Astrocyte (in vitro differentiated cells and primary cell): ENCODE data around the gene ANAPC15. TPM values are rescaled to one million over a fixed set of nuclear protein-coding genes. Genes with fewer than 3 reads are reported as not detected.

Experiments
- DNase-seq: peaks from one replicate; pipeline ENCODE4 v3.0.0-alpha.2; 2010; ENCODE audit warnings: low read depth
- FAIRE-seq: peaks from 2 replicates; lab custom pipeline; 2011; peaks lifted over from hg19 to GRCh38; lab: Jason Lieb, UNC
- H2AFZ ChIP-seq: 2 replicates; pipeline ENCODE4 v1.6.0; 2012; ENCODE audit warnings: low read depth, low read length, inconsistent platforms
- H3K27ac ChIP-seq: 2 replicates; pipeline ENCODE4 v1.5.1; 2011; ENCODE audit warnings: low read depth, low read length, inconsistent platforms
- H3K27me3 ChIP-seq: 2 replicates; pipeline ENCODE4 v1.6.0; 2011; ENCODE audit warnings: low read length, inconsistent platforms; ENCODE audit not compliant: insufficient read depth
- H3K36me3 ChIP-seq: 2 replicates; pipeline ENCODE4 v1.5.1; 2011; ENCODE audit warnings: low read length, inconsistent platforms; ENCODE audit not compliant: insufficient read depth
- H3K4me1 ChIP-seq: 2 replicates; pipeline ENCODE4 v1.5.1; 2011; ENCODE audit warnings: low read length, inconsistent platforms; ENCODE audit not compliant: insufficient read depth
- H3K4me2 ChIP-seq: 2 replicates; pipeline ENCODE4 v1.6.0; 2012; ENCODE audit warnings: low read length, inconsistent platforms
- H3K4me3 ChIP-seq: 2 replicates; pipeline ENCODE4 v1.5.1; 2011; ENCODE audit warnings: low read depth, mild to moderate bottlenecking, low read length, inconsistent platforms; ENCODE audit not compliant: insufficient read depth
- H3K79me2 ChIP-seq: 2 replicates; pipeline ENCODE4 v1.6.0; 2012; ENCODE audit warnings: mild to moderate bottlenecking, low read length, inconsistent platforms; ENCODE audit not compliant: insufficient read depth
- H3K9ac ChIP-seq: 2 replicates; pipeline ENCODE4 v1.6.0; 2012; ENCODE audit warnings: mild to moderate bottlenecking, low read length, inconsistent platforms
- H3K9me3 ChIP-seq: 2 replicates; pipeline ENCODE4 v1.5.1; 2012; ENCODE audit warnings: low read depth, mild to moderate bottlenecking, low read length, inconsistent platforms; ENCODE audit not compliant: insufficient read depth
- H4K20me1 ChIP-seq: 2 replicates; pipeline ENCODE4 v1.6.0; 2012; ENCODE audit warnings: low read length, inconsistent platforms; ENCODE audit not compliant: insufficient read depth
- H3K27ac Mint-ChIP-seq: one replicate; pipeline ENCODE4 v1.8.0; 2021; ENCODE audit warnings: mild to moderate bottlenecking, mixed read lengths; ENCODE audit not compliant: unreplicated experiment
- H3K27me3 Mint-ChIP-seq: one replicate; pipeline ENCODE4 v1.8.0; 2021; ENCODE audit warnings: low read depth, mixed read lengths; ENCODE audit not compliant: unreplicated experiment
- H3K36me3 Mint-ChIP-seq: one replicate; pipeline ENCODE4 v1.8.0; 2021; ENCODE audit warnings: low read depth, mixed read lengths; ENCODE audit not compliant: unreplicated experiment
- H3K4me1 Mint-ChIP-seq: one replicate; pipeline ENCODE4 v1.8.0; 2021; ENCODE audit warnings: low read depth, mixed read lengths; ENCODE audit not compliant: unreplicated experiment
- H3K4me3 Mint-ChIP-seq: one replicate; pipeline ENCODE4 v1.8.0; 2021; ENCODE audit warnings: mild to moderate bottlenecking, moderate library complexity, mixed read lengths; ENCODE audit not compliant: unreplicated experiment
- H3K9me3 Mint-ChIP-seq: one replicate; pipeline ENCODE4 v1.8.0; 2021; ENCODE audit warnings: mild to moderate bottlenecking, mixed read lengths; ENCODE audit not compliant: unreplicated experiment
- CTCF ChIP-seq: IDR thresholded peaks from 2 replicates; pipeline ENCODE4 v1.5.1; 2011; ENCODE audit warnings: low read depth, mild to moderate bottlenecking, inconsistent platforms, low read length, moderate library complexity; ENCODE audit not compliant: insufficient read depth
- EZH2 ChIP-seq: IDR thresholded peaks from 2 replicates; pipeline ENCODE4 v1.6.1; 2012; ENCODE audit warnings: mild to moderate bottlenecking, low read length, inconsistent platforms; ENCODE audit not compliant: insufficient read depth
- microRNA-seq: library from miRNA; unstranded; fragments of <30 nt; microRNA quantifications from one replicate; pipeline ENCODE4 v1.2.0, GENCODE V29; 2020
- total RNA-seq: library from RNA; stranded (reverse); gene quantifications from 2 replicates; pipeline ENCODE4 v1.2.1, GENCODE V29; 2021

ANAPC15 gene
- total RNA-seq, 1 donor from 2014 or later, result 39.0 TPM

- Histone ChIP-seq H3K4me3 (no peak overlapping the region), H3K36me3 (peaks cover 4% of the 10 kb centered on the region), H3K4me1 (peaks cover 4% of the 10 kb centered on the region), H4K20me1 (no peaks in the 10 kb centered on the region), H3K4me2 (no peak overlapping the region), H3K9ac (no peak overlapping the region), H3K9me3 (no peaks in the 10 kb centered on the region), H3K27ac (no peak overlapping the region), H3K79me2 (peaks cover 75% of the 10 kb centered on the region), H2AFZ (no peak overlapping the region), H3K27me3 (no peaks in the 10 kb centered on the region)
- no peak for FAIRE-seq
- peaks cover 19% of the 10 kb centered on the region for H3K4me1 Mint-ChIP-seq
- no peaks in the 10 kb centered on the region for H3K9me3 Mint-ChIP-seq
- no peak overlapping the region for H3K27ac Mint-ChIP-seq
- DNase-seq, result no peak
- H3K27me3 Mint-ChIP-seq, result no peaks in the 10 kb centered on the region
- peaks cover 4% of the 10 kb centered on the region for H3K36me3 Mint-ChIP-seq
- TF ChIP-seq CTCF, result no peak
- no peak for TF ChIP-seq EZH2
- H3K4me3 Mint-ChIP-seq, result no peak overlapping the region
Measured at GRCh38 chr11:72061739-72062396, 50.6 kb downstream of the ANAPC15 start.

Small RNAs within 50 kb of the gene (microRNA-seq; reads per million reads assigned to microRNA genes)
- gene MIR3165, result not detected

Other genes with a start within 250 kb of the ANAPC15 start
- gene DEFB131B, start 234.2 kb downstream of the ANAPC15 start, total RNA-seq, result not detected in 2 replicates
- 7.6 and 7.8 TPM in 2 replicates for gene XNDC1N, start 184.1 kb downstream of the ANAPC15 start, total RNA-seq
- gene RNF121, start 183.6 kb downstream of the ANAPC15 start, total RNA-seq, result 62.3 and 73.4 TPM in 2 replicates
- 14.1 and 15.2 TPM in 2 replicates for gene IL18BP, start 113.8 kb downstream of the ANAPC15 start, total RNA-seq
- gene NUMA1, start 32.2 kb downstream of the ANAPC15 start, total RNA-seq, result 99.3 and 111 TPM in 2 replicates
- gene LRRC51, start 31.8 kb downstream of the ANAPC15 start, total RNA-seq, result 4.2 and 4.4 TPM in 2 replicates
- gene LAMTOR1, start 9.4 kb downstream of the ANAPC15 start, total RNA-seq, result 63.8 and 65.8 TPM in 2 replicates
- not detected in 2 replicates for gene TOMT, start 6.8 kb downstream of the ANAPC15 start, total RNA-seq
- gene FOLR3, start 23.0 kb upstream of the ANAPC15 start, total RNA-seq, result not detected in 2 replicates
- gene FOLR1, start 79.4 kb upstream of the ANAPC15 start, total RNA-seq, result 3.2 and 3.6 TPM in 2 replicates
- gene FOLR2, start 104.1 kb upstream of the ANAPC15 start, total RNA-seq, result not detected in 2 replicates
- gene INPPL1, start 112.1 kb upstream of the ANAPC15 start, total RNA-seq, result 274 and 276 TPM in 2 replicates
- 0.36 TPM in 1 of 2 replicates, not detected in the other for gene PHOX2A, start 131.5 kb upstream of the ANAPC15 start, total RNA-seq